HepG2 (cell line): Measurements from ENCODE around the gene CBX7. TPM values are rescaled to one million over a fixed set of nuclear protein-coding genes. Genes with fewer than 3 reads are reported as not detected.

ENCODE experiments used
- AGO1 ChIP-seq: fragments of 200-400 bp; formaldehyde crosslinking; IDR thresholded peaks from 2 replicates; pipeline ENCODE4 v1.6.1; 2017; ENCODE audit warnings: mild to moderate bottlenecking, low read depth, low read length, moderate library complexity; ENCODE audit not compliant: poor library complexity, severe bottlenecking
- BCL6 ChIP-seq: IDR thresholded peaks from 2 replicates; pipeline ENCODE4 v1.6.1; 2016; ENCODE audit warnings: missing genetic modification reagents, missing compliant biosample characterization
- ELF1 ChIP-seq: sonication (generic); formaldehyde crosslinking; IDR thresholded peaks from 2 replicates; pipeline ENCODE4 v1.4.0; 2020; ENCODE audit warnings: missing genetic modification reagents
- FOXP1 ChIP-seq, 2 experiments: fragments of 450-650 bp in 1 of 2; IDR thresholded peaks; 2 replicates each; pipeline ENCODE4 v1.6.1; 2017 to 2018; ENCODE audit warnings: antibody characterized with exemption in 1 of 2
- GATAD1 ChIP-seq: IDR thresholded peaks from 2 replicates; pipeline ENCODE4 v1.6.1; 2016; ENCODE audit warnings: missing genetic modification reagents, missing compliant biosample characterization
- GLMP ChIP-seq: sonication (generic); formaldehyde crosslinking; IDR thresholded peaks from 2 replicates; pipeline ENCODE4 v1.9.0; 2021; ENCODE audit warnings: missing genetic modification reagents, mild to moderate bottlenecking, borderline replicate concordance
- HIC2 ChIP-seq: sonication (generic); formaldehyde crosslinking; IDR thresholded peaks from 2 replicates; pipeline ENCODE4 v1.9.0; 2022; ENCODE audit warnings: low read depth, missing genetic modification reagents
- KDM5A ChIP-seq: fragments of 200-600 bp; sonication (generic); IDR thresholded peaks from 2 replicates; pipeline ENCODE4 v1.7.0; 2018; ENCODE audit warnings: antibody characterized with exemption, mild to moderate bottlenecking, low read length, borderline replicate concordance
- MLLT10 ChIP-seq: sonication (generic); formaldehyde crosslinking; IDR thresholded peaks from 2 replicates; pipeline ENCODE4 v1.4.0; 2020; ENCODE audit warnings: missing genetic modification reagents
- RARA ChIP-seq: IDR thresholded peaks from 2 replicates; pipeline ENCODE4 v1.6.1; 2016; ENCODE audit warnings: missing genetic modification reagents, missing compliant biosample characterization
- TSC22D2 ChIP-seq: sonication (generic); formaldehyde crosslinking; IDR thresholded peaks from 2 replicates; pipeline ENCODE4 v1.5.1; 2020; ENCODE audit warnings: missing genetic modification reagents, mild to moderate bottlenecking, borderline replicate concordance
- ZGPAT ChIP-seq: IDR thresholded peaks from 2 replicates; pipeline ENCODE4 v1.6.1; 2016; ENCODE audit warnings: mild to moderate bottlenecking
- ZNF263 ChIP-seq: sonication (generic); formaldehyde crosslinking; IDR thresholded peaks from 2 replicates; pipeline ENCODE4 v1.4.0; 2020; ENCODE audit warnings: missing genetic modification reagents
- ZNF264 ChIP-seq: sonication (generic); formaldehyde crosslinking; IDR thresholded peaks from 2 replicates; pipeline ENCODE4 v1.4.0; 2020; ENCODE audit warnings: missing genetic modification reagents
- ZNF607 ChIP-seq: sonication (generic); formaldehyde crosslinking; IDR thresholded peaks from 2 replicates; pipeline ENCODE4 v1.5.1; 2020; ENCODE audit warnings: missing genetic modification reagents, mild to moderate bottlenecking, borderline replicate concordance
- ZNF614 ChIP-seq: IDR thresholded peaks from 2 replicates; pipeline ENCODE4 v1.6.1; 2018; ENCODE audit warnings: missing biosample characterization, missing genetic modification reagents, inconsistent platforms, borderline replicate concordance
- ZNF703 ChIP-seq: sonication (generic); formaldehyde crosslinking; IDR thresholded peaks from 2 replicates; pipeline ENCODE4 v1.5.1; 2020; ENCODE audit warnings: missing genetic modification reagents, mild to moderate bottlenecking, moderate library complexity, borderline replicate concordance
- ZNF891 ChIP-seq: sonication (generic); formaldehyde crosslinking; IDR thresholded peaks from 2 replicates; pipeline ENCODE4 v1.5.0; 2020; ENCODE audit warnings: mild to moderate bottlenecking, missing genetic modification reagents
- polyA plus RNA-seq, 8 experiments: library from polyadenylated mRNA; depleted of rRNA in 3 of 8; stranded (reverse) in 7 of 8; unstranded in 1 of 8; fragments of >200 nt; fragmentation: Illumina TruSeq in 4 of 8; extraction: Trizol in 4 of 8; gene quantifications; 2 replicates each; pipeline versions ENCODE4 v1.2.1 to v1.2.3, GENCODE V29; 2011 to 2016; ENCODE audit warnings: low read depth in 4 of 8, missing spikeins in 1 of 8, mixed read lengths in 1 of 8; ENCODE audit not compliant: insufficient read depth in 1 of 8
- total RNA-seq, 5 experiments: library from RNA; depleted of rRNA; stranded (reverse); fragments of >200 nt; fragmentation: Illumina TruSeq; extraction: Trizol; gene quantifications; 2 replicates each; pipeline ENCODE4 v1.2.3, GENCODE V29; 2016; ENCODE audit warnings: low read depth in 1 of 5
- TF ChIP-seq, protein P1 (sequence below): IDR thresholded peaks from 2 replicates; pipeline ENCODE4 v1.6.1; 2016; ENCODE audit warnings: mild to moderate bottlenecking, missing biosample characterization, missing genetic modification reagents
- TF ChIP-seq, protein P2 (sequence below): sonication (generic); formaldehyde crosslinking; conservative IDR thresholded peaks from 2 replicates; pipeline ENCODE4 v1.4.0; 2020; ENCODE audit warnings: missing genetic modification reagents

Gene CBX7
- total and polyA plus RNA-seq, 2 of the 13 experiments (the other 11 are each of a cell fraction or from before 2014, with no cell fraction given): 0.35 to 4.9 TPM

DNA sequence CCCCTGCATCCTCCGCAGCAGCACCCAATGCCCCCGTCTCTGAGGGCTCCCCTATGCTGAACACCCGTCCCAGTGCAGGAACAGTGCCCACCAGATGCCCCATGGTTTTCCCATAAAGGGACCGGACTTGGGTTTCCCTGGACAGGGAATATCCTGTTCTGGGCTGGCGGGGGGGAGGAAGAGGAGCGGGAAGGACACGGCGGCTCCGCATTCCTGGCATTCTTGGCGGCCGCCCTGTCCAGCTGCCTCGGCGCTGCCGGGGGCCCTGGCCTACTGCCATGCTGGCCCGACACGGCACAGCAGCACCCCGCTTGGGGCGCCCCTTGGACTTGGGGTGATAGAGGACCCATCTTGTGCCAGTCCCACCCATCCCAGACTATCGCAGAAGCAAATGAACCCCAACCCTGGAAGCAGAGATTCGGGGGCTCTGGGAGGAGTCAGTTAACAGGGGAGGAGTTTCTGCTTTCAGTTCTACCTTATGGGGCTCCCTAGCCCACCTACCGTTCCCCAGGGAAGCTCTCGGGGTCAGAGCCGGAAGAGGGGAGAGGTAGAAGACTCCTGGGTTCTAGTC is 23.7 kb upstream of the CBX7 start (continued):
- peak; percentile 51; the same call in 1 of the 2 replicates for TF ChIP-seq ELF1 (CRISPR knock-in tag)
- TF ChIP-seq ZNF614 (CRISPR knock-in tag): 0 out of 2 replicates have a peak, but pooled peaks have one; percentile 44
- 0 out of 2 replicates have a peak, but pooled peaks have one; percentile 24 for TF ChIP-seq ZNF264
- peak; percentile 59; the same call in 1 of the 2 replicates for TF ChIP-seq ZNF263 (CRISPR knock-in tag)
- no peak for TF ChIP-seq KDM5A
- peak; percentile 75 for TF ChIP-seq ZGPAT (CRISPR knock-in tag)
- no peak for TF ChIP-seq GLMP (CRISPR knock-in tag)
- TF ChIP-seq, protein P1, sequence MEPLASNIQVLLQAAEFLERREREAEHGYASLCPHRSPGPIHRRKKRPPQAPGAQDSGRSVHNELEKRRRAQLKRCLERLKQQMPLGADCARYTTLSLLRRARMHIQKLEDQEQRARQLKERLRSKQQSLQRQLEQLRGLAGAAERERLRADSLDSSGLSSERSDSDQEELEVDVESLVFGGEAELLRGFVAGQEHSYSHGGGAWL (CRISPR knock-in tag): peak; percentile 52; the same call in 1 of the 2 replicates
- TF ChIP-seq ZNF703 (CRISPR knock-in tag): no peak
- no peak for TF ChIP-seq FOXP1 (IDR thresholded peaks at IDR 0.05)
- peak; percentile 41 for TF ChIP-seq FOXP1 (CRISPR knock-in tag; IDR thresholded peaks at IDR 0.05)
- no peak for TF ChIP-seq TSC22D2 (CRISPR knock-in tag)
- peak; percentile 70; the same call in 1 of the 2 replicates for TF ChIP-seq HIC2 (CRISPR knock-in tag)
- TF ChIP-seq, protein P2, sequence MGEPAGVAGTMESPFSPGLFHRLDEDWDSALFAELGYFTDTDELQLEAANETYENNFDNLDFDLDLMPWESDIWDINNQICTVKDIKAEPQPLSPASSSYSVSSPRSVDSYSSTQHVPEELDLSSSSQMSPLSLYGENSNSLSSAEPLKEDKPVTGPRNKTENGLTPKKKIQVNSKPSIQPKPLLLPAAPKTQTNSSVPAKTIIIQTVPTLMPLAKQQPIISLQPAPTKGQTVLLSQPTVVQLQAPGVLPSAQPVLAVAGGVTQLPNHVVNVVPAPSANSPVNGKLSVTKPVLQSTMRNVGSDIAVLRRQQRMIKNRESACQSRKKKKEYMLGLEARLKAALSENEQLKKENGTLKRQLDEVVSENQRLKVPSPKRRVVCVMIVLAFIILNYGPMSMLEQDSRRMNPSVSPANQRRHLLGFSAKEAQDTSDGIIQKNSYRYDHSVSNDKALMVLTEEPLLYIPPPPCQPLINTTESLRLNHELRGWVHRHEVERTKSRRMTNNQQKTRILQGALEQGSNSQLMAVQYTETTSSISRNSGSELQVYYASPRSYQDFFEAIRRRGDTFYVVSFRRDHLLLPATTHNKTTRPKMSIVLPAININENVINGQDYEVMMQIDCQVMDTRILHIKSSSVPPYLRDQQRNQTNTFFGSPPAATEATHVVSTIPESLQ (CRISPR knock-in tag): no peak
- peak; percentile 87 for TF ChIP-seq RARA (CRISPR knock-in tag)
- TF ChIP-seq ZNF607: peak; percentile 47; the same call in 1 of the 2 replicates
- TF ChIP-seq GATAD1 (CRISPR knock-in tag): no peak
- TF ChIP-seq BCL6 (CRISPR knock-in tag): peak; percentile 87
- peak; percentile 47; the same call in 1 of the 2 replicates for TF ChIP-seq ZNF891
- no peak for TF ChIP-seq MLLT10 (CRISPR knock-in tag)
- no peak for TF ChIP-seq AGO1
